ENCODE measurements around the gene RBMS3.

RBMS3 gene

GRCh38 chr3:29758434-29759322, 477.8 kb downstream of the RBMS3 start:
- H3K9me3 ChIP-seq = no peaks in the 10 kb centered on the region
- in situ Hi-C loops (cut with MboI; ENCODE audit: low sequenced_read_pairs) = no loop called here
- H3K27me3 ChIP-seq (ENCODE audit: low read depth) = no peaks in the 10 kb centered on the region
- peaks cover 17% of the 10 kb centered on the region for H3K4me1 ChIP-seq
- no peak for DNase-seq (ENCODE audit: low spot score in 2 of 2)
- no peak overlapping the region for H3K4me3 ChIP-seq
- no peaks in the 10 kb centered on the region for H3K36me3 ChIP-seq (replicated peaks)

GRCh38 chr3:29759411-29760225, 478.7 kb downstream of the RBMS3 start:
- H3K9me3 ChIP-seq = no peaks in the 10 kb centered on the region
- H3K4me1 ChIP-seq = peaks cover 17% of the 10 kb centered on the region
- H3K36me3 ChIP-seq (replicated peaks) = no peaks in the 10 kb centered on the region
- H3K27me3 ChIP-seq (ENCODE audit: low read depth) = no peaks in the 10 kb centered on the region
- DNase-seq (ENCODE audit: low spot score in 2 of 2) = peak; percentile 39 to 58
- no peak overlapping the region for H3K4me3 ChIP-seq
- in situ Hi-C loops (cut with MboI; ENCODE audit: low sequenced_read_pairs) = no loop called here

- no peaks in the 10 kb centered on the region for H3K9me3 ChIP-seq
- in situ Hi-C loops (cut with MboI; ENCODE audit: low sequenced_read_pairs) = no loop called here
- H3K27me3 ChIP-seq (ENCODE audit: low read depth) = no peaks in the 10 kb centered on the region
- peak in 1 of 2 experiments; percentile 65 for DNase-seq (ENCODE audit: low spot score in 2 of 2)
- peaks cover 17% of the 10 kb centered on the region for H3K4me1 ChIP-seq
- no peaks in the 10 kb centered on the region for H3K36me3 ChIP-seq (replicated peaks)
- no peak overlapping the region for H3K4me3 ChIP-seq
Measured at GRCh38 chr3:29760226-29760685, 479.4 kb downstream of the RBMS3 start.

GRCh38 chr3:29761517-29761916, 480.6 kb downstream of the RBMS3 start:
- Histone ChIP-seq H3K36me3 (replicated peaks) (no peaks in the 10 kb centered on the region), H3K4me1 (peaks cover 17% of the 10 kb centered on the region), H3K9me3 (no peaks in the 10 kb centered on the region), H3K4me3 (no peak overlapping the region), H3K27me3 (ENCODE audit: low read depth) (no peaks in the 10 kb centered on the region)
- in situ Hi-C loops (cut with MboI; ENCODE audit: low sequenced_read_pairs) = no loop called here
- DNase-seq (ENCODE audit: low spot score in 2 of 2) = no peak

GRCh38 chr3:29763115-29763514, 482.2 kb downstream of the RBMS3 start:
- Histone ChIP-seq H3K4me1 (peaks cover 17% of the 10 kb centered on the region), H3K4me3 (no peak overlapping the region), H3K27me3 (ENCODE audit: low read depth) (no peaks in the 10 kb centered on the region), H3K9me3 (no peaks in the 10 kb centered on the region), H3K36me3 (replicated peaks) (no peaks in the 10 kb centered on the region)
- no peak for DNase-seq (ENCODE audit: low spot score in 2 of 2)
- in situ Hi-C loops (cut with MboI; ENCODE audit: low sequenced_read_pairs) = no loop called here

GRCh38 chr3:29764041-29764440, 483.2 kb downstream of the RBMS3 start:
- no peaks in the 10 kb centered on the region for H3K36me3 ChIP-seq (replicated peaks)
- no peaks in the 10 kb centered on the region for H3K27me3 ChIP-seq (ENCODE audit: low read depth)
- H3K4me1 ChIP-seq = peaks cover 15% of the 10 kb centered on the region
- no peak for DNase-seq (ENCODE audit: low spot score in 2 of 2)
- no peak overlapping the region for H3K4me3 ChIP-seq
- in situ Hi-C loops (cut with MboI; ENCODE audit: low sequenced_read_pairs) = no loop called here
- H3K9me3 ChIP-seq = no peaks in the 10 kb centered on the region

GRCh38 chr3:29764603-29765254, 483.9 kb downstream of the RBMS3 start:
- peaks cover 9% of the 10 kb centered on the region for H3K4me1 ChIP-seq
- in situ Hi-C loops (cut with MboI; ENCODE audit: low sequenced_read_pairs) = no loop called here
- H3K36me3 ChIP-seq (replicated peaks) = no peaks in the 10 kb centered on the region
- no peak overlapping the region for H3K4me3 ChIP-seq
- peak; percentile 6 to 12 for DNase-seq (ENCODE audit: low spot score in 2 of 2)
- no peaks in the 10 kb centered on the region for H3K9me3 ChIP-seq
- H3K27me3 ChIP-seq (ENCODE audit: low read depth) = no peaks in the 10 kb centered on the region

GRCh38 chr3:29771602-29772001, 490.7 kb downstream of the RBMS3 start:
- no peaks in the 10 kb centered on the region for H3K36me3 ChIP-seq (replicated peaks)
- no peaks in the 10 kb centered on the region for H3K9me3 ChIP-seq
- H3K4me3 ChIP-seq = no peak overlapping the region
- H3K27me3 ChIP-seq (ENCODE audit: low read depth) = no peaks in the 10 kb centered on the region
- no peak for DNase-seq (ENCODE audit: low spot score in 2 of 2)
- no peaks in the 10 kb centered on the region for H3K4me1 ChIP-seq
- in situ Hi-C loops (cut with MboI; ENCODE audit: low sequenced_read_pairs) = no loop called here

GRCh38 chr3:29772436-29772835, 491.6 kb downstream of the RBMS3 start:
- no peak for DNase-seq (ENCODE audit: low spot score in 2 of 2)
- H3K27me3 ChIP-seq (ENCODE audit: low read depth) = no peaks in the 10 kb centered on the region
- H3K4me3 ChIP-seq = no peak overlapping the region
- no peaks in the 10 kb centered on the region for H3K36me3 ChIP-seq (replicated peaks)
- H3K9me3 ChIP-seq = no peaks in the 10 kb centered on the region
- H3K4me1 ChIP-seq = no peaks in the 10 kb centered on the region
- in situ Hi-C loops (cut with MboI; ENCODE audit: low sequenced_read_pairs) = no loop called here

GRCh38 chr3:29773481-29773880, 492.6 kb downstream of the RBMS3 start:
- Histone ChIP-seq H3K4me1 (no peaks in the 10 kb centered on the region), H3K4me3 (no peak overlapping the region), H3K27me3 (ENCODE audit: low read depth) (no peaks in the 10 kb centered on the region), H3K36me3 (replicated peaks) (no peaks in the 10 kb centered on the region), H3K9me3 (no peaks in the 10 kb centered on the region)
- DNase-seq (ENCODE audit: low spot score in 2 of 2) = no peak
- in situ Hi-C loops (cut with MboI; ENCODE audit: low sequenced_read_pairs) = no loop called here

GRCh38 chr3:29775340-29775739, 494.5 kb downstream of the RBMS3 start:
- H3K4me1 ChIP-seq = no peaks in the 10 kb centered on the region
- in situ Hi-C loops (cut with MboI; ENCODE audit: low sequenced_read_pairs) = no loop called here

GRCh38 chr3:29777869-29778268, 497.0 kb downstream of the RBMS3 start:
- no peak for DNase-seq (ENCODE audit: low spot score in 2 of 2)
- Histone ChIP-seq H3K27me3 (ENCODE audit: low read depth) (no peaks in the 10 kb centered on the region), H3K36me3 (replicated peaks) (no peaks in the 10 kb centered on the region), H3K4me1 (peaks cover 9% of the 10 kb centered on the region), H3K9me3 (peaks cover 3% of the 10 kb centered on the region; the same call in 1 of the 2 replicates), H3K4me3 (no peak overlapping the region)
- in situ Hi-C loops (cut with MboI; ENCODE audit: low sequenced_read_pairs) = no loop called here

More at GRCh38 chr3:29775340-29775739, 494.5 kb downstream of the RBMS3 start:
- no peak for DNase-seq (ENCODE audit: low spot score in 2 of 2)
- no peaks in the 10 kb centered on the region for H3K27me3 ChIP-seq (ENCODE audit: low read depth)
- no peaks in the 10 kb centered on the region for H3K36me3 ChIP-seq (replicated peaks)
- H3K9me3 ChIP-seq = no peaks in the 10 kb centered on the region
- no peak overlapping the region for H3K4me3 ChIP-seq

GRCh38 chr3:29789686-29790085, 508.8 kb downstream of the RBMS3 start:
- no peak for DNase-seq (ENCODE audit: low spot score in 2 of 2)
- no peaks in the 10 kb centered on the region for H3K36me3 ChIP-seq (replicated peaks)
- H3K4me1 ChIP-seq = peaks cover 9% of the 10 kb centered on the region

More at GRCh38 chr3:29789686-29790085, 508.8 kb downstream of the RBMS3 start:
- Histone ChIP-seq H3K27me3 (ENCODE audit: low read depth) (no peaks in the 10 kb centered on the region), H3K9me3 (no peaks in the 10 kb centered on the region), H3K4me3 (no peak overlapping the region)
- in situ Hi-C loops (cut with MboI; ENCODE audit: low sequenced_read_pairs) = no loop called here

Measured in HAP-1 (cell line).